CD4-positive, alpha-beta T cell treated with Interleukin-15 for 4 hours (primary cell): ENCODE measurements around the gene CRAMP1.
A peak's percentile ranks its signal among the peaks of the same experiment; 100 is the strongest.

Source experiments
- DNase-seq: peaks from one replicate; pipeline ENCODE4 v3.0.0-alpha.2; 2020; ENCODE audit warnings: low spot score

The CRAMP1 gene

DNA sequence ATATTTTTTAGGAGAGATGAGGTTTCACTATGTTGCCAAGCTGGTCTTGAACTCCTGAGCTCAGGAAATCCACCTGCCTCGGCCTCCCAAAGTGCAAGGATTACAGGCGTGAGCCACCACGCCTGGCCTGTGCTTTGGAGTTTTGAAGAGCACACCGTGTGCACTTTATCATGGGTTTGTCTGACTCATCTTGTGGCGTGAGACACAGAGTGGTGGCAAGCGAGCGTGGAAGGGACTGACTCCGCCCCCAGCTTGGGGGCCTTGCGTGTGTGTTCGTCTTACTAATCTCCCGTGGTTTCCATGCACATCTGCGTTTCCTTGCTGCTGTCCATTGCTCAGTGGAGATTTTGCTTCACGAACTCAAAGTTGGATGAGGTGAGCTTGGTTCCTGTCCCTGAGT, 22.9 kb downstream of the CRAMP1 start:
- DNase-seq: no peak

GRCh38 chr16:1637526-1637925, 25.4 kb downstream of the CRAMP1 start:
- DNase-seq: no peak

DNA sequence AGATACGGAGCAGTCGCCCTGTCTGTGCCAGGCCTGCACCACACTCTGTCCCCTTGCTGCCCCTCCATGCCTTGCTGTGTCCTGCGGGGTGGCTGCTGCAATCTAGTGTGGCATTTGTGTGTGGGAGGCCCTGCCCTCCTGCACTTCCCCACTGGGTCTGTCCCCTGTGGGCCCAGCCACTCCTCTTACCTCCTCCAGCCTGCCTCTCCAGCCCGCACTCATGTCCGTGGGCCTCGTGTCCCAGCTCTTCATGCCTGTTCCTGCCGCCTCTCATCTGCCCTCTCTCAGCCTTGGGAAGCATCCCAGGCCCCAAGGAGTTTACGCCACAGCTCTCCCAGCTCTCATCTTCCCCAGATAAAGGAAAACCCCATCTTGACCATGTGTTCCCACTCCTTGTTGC, 26.6 kb downstream of the CRAMP1 start:
- no peak for DNase-seq

DNA sequence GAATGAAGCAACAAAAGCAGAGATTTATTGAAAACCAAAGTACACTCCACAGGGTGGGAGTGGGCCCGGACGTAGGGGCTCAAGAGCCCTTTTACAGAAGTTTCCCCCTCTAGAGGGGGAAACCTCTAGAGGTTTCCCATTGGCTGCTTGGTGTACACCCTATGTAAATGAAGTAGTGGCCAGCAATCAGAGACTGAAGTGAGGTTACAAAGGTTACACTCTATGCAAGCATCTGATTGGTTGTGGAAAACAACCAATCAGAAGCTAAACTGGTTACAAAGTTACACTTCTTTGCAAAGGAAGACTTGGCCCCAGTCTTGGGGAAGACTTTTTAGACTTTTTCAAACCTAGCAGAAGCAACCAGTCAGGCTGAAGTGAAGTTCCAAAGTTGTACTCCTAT, 27.1 kb downstream of the CRAMP1 start:
- DNase-seq: no peak

GRCh38 chr16:1639860-1640259, 27.7 kb downstream of the CRAMP1 start:
- DNase-seq: no peak

DNA sequence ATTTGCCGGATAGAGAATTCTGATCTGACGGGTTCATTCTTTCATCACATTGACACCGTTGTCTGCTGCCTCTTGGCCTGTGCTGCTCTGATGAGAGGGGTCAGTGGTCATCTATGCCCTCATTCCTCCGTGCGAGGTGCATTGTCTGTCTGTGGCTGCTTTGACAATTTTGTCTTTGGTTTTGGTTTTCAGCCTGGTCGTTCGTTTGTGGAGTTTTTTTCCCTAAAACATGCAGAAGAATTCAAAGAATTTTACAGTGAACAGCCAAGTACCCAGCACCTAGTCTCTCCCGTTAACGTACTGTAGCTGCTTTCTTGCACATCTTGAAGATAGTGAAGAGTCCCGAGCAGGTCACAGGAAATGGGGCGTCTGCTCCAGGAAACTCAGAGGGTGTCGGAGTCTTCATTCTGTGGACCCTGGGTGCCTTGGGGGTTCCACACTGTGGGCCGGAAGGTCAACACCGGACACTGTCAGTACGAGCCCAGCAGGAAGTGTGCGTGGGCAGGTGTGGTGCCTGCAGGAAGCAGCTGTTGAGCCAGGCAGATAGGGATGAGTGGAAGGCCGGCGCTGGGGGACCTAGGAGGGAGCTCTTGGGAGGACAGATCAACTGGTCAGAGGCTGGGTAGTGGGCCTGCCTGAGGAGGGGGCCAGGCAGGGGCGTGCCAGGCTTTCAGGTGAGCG, 28.2 kb downstream of the CRAMP1 start:
- no peak for DNase-seq

DNA sequence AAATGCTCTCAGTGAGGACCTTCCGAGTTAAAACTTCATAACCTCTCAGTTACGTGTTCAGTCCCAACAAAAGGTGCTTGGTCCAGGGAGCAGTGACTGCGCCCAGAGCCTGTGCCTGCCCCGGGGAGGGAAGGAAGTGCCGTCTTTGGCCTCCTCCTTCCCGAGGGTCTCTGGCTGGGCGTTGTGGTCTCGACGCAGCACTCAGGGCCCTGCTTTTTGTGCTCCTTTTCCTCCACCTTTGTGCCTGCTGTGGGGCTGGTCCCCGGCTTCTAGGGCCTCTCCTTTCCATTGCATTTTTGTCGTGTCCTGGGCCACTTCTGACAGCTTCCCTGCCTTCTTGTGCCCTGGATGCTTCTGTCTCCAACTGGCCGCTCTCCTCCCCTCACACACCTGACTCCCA, 29.1 kb downstream of the CRAMP1 start:
- DNase-seq: no peak

DNA sequence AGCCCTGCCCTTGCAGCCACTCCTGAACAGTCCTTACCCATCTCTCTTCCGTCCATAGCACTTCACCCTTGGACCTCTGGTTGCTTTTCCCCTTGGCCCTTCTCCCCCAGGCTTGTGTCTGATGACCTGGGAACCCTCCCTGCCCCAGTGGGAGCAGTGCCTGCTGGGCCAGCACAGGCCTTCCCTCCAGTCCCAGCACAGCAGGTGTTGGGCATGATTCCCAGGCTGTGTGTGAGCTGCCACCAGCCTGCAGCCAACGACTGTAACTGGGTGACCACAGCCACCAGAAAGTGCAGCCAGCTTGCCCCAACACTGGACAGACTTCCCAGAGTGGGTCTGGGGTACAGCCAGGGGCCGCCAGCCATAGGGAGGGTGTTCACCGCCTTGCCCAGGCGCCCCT, 30.0 kb downstream of the CRAMP1 start:
- no peak for DNase-seq

DNA sequence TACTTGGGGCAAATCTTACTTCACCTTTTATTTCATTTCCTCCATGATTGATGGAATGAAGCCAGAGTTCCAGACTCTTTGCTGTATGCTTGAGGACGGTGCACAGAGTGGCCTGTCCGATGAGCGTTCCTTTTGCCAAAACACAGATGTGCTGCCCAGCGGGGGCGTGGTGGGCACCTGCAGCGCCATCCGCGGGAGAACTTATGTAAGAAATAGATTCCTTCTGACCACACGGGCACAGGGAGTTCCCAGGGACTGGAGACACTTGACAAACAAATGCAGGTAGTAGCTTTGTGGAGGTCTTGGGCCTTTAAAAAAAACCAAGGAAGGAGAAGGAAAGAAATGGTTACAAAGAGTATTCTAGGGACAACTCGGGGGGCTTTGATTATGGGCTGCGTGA, 30.6 kb downstream of the CRAMP1 start:
- DNase-seq: no peak

DNA sequence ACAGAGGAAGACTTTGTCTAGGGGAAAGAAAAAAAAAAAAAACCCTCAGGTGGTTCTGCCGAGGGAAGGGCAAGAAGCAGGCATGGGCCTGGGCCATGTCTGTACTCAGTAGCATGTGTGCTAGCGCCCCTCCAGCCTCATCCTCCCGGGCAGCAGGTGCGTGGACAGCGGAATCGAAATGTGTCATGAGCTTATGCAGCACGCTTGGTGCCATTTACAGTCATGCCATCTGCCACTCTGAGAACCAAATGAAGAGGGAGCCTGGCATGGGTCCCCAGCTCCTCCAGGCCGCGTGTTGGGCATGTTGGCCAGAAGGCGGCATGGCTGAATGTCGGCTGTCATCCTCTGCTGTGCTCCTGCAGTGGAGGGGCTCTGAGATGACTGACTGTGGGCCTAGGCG, 31.4 kb downstream of the CRAMP1 start:
- no peak for DNase-seq

GRCh38 chr16:1645914-1646525, 33.9 kb downstream of the CRAMP1 start:
- DNase-seq: peak; percentile 55

DNA sequence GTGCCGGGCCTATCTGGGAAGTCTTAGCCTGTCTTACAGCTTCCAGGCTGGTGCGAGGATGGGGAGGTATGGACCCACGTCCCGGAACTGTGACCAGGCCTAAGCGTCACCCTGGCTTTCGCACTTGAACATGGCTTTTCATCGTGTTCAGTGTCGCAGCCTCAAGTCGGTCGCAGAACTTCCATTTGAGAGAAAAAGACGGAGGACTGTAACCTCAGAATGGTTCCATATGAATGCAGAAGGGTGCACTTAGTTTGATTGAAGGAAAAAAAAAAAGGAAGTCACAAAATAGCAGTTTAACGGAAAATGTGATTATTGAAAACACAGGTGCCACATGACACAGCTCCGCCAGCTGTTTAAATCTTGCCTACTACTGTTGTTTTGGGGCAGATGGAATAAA, 35.7 kb downstream of the CRAMP1 start:
- DNase-seq: no peak

GRCh38 chr16:1650131-1650530, 38.0 kb downstream of the CRAMP1 start:
- DNase-seq: no peak

DNA sequence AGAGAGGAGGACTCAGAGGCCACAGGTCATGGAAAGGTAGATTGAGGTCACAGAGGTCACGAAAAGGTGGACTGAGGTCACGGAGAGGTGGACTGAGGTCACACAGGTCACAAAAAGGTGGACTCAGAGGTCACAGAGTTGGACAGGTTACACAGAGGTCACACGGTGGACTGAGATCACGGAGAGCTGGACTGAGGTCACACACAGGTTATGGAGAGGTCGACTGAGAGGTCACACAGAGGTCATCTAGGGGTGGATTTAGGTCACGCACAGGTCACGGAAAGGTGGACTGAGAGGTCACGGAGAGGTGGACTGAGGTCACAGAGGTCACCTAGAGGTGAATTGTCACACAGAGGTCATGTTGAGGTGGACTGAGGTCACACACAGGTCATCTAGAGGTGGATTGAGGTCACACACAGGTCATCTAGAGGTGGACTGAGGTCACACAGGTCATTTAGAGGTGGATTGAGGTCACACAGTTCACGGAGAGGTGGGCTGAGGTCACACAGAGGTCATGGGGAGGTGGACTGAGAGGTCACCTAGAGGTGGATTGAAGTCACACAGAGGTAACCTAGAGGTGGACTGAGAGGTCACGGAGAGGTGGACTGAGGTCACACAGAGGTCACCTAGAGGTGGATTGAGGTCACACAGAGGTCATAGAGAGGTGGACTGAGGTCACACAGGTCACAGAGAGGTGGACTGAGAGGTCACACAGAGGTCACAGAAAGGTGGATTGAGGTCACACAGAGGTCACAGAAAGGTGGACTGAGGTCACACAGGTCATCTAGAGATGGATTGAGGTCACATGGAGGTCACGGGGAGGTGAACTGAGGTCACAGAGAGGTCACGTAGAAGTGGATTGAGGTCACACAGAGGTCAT, 39.2 kb downstream of the CRAMP1 start:
- DNase-seq: no peak

- DNase-seq: no peak
These were observed 39.8 kb downstream of the CRAMP1 start for GRCh38 chr16:1651974-1652312.

DNA sequence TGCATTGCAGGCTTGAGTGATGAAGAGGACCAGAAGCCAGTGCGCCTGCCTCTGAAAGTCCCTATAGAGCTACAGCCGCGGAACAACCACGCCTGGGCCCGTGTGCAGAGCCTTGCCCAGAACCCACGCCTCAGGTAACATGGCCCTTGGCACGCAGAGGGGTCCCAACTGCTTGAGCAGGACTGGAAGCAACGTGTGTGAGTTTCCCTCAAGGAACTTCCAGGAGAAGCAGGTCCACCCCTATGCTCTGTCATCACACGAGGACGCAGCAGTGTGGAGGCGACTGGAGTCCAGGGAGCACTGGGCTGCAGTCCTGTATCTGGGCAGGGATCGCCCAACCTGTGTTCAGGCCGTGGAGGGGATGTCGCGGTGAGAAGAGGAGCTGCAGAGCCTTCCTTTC, 40.9 kb downstream of the CRAMP1 start:
- DNase-seq: no peak

GRCh38 chr16:1654505-1655268, 42.5 kb downstream of the CRAMP1 start:
- no peak for DNase-seq

GRCh38 chr16:1655269-1655807, 43.2 kb downstream of the CRAMP1 start:
- no peak for DNase-seq

DNA sequence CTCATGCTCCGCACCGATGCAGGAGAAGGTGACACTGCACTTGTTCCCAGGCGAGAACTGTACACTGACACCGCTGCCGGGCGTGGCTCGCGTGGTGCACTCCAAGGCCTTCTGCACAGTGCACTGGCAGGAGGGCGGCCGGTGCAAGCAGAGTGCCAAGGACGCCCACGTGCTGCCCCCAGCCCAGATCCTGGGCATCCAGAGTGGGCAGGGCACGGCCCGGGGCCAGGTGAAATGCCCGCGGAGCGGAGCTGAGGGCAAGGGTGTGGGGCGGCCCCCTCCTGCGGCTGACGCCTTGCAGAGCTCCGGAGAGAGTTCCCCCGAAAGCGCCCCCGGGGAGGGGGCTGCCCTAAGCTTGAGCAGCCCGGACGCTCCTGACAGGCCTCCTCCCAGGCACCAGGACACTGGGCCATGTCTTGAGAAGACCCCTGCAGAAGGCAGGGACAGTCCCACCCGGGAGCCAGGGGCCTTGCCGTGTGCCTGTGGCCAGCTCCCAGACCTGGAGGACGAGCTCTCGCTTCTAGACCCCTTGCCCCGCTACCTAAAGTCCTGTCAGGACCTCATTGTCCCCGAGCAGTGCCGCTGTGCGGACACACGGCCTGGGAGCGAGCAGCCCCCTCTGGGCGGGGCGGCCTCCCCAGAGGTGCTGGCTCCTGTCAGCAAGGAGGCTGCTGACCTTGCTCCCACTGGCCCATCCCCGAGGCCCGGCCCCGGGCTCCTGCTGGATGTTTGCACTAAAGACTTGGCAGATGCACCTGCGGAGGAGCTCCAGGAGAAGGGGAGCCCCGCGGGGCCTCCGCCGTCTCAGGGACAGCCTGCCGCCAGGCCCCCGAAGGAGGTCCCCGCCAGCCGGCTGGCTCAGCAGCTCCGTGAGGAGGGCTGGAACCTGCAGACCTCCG, 44.0 kb downstream of the CRAMP1 start:
- no peak for DNase-seq

DNA sequence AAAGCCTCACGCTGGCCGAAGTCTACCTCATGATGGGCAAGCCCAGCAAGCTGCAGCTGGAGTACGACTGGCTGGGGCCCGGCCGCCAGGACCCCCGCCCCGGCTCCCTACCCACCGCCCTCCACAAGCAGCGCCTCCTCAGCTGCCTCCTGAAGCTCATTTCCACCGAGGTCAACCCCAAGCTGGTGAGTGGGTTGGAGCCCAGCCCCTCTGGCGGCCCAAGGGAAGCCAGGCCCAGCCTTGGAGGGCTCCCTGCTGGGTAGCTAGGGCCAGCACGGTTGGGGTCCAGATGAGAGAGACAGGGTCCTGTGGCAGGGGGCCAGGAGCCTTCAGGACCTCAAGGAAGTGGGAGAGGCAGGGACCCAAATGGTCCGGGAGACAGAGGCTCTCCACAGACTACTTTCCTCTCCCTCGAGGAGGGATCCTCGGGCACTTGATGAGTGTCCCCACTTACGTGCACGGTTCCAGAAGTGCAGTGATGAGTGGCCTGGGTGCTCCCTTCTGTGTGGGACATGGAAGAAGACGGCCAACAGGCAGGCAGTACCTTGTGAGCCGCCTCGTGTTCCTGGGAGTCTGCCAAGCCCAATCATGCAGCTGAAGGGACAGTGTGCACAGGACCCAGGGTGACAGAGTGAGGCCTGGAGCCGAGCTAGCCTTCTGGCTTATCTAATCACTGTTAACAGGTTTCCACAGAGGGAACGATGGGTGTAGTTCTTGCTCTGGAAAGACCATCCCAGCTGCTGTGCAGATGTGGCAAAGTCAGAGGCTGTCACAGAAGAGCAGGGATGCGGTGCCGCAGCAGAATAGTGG, 44.9 kb downstream of the CRAMP1 start:
- DNase-seq: no peak
